NCI-H1417 (cell line): ENCODE measurements around the gene ZNRF3.
A peak's percentile ranks its signal among the peaks of the same experiment; 100 is the strongest.

Source experiments
- DNase-seq, 3 experiments: peaks; one replicate each; lab custom pipeline; 2025; lab: John Stamatoyannopoulos, UW

Gene ZNRF3

DNA sequence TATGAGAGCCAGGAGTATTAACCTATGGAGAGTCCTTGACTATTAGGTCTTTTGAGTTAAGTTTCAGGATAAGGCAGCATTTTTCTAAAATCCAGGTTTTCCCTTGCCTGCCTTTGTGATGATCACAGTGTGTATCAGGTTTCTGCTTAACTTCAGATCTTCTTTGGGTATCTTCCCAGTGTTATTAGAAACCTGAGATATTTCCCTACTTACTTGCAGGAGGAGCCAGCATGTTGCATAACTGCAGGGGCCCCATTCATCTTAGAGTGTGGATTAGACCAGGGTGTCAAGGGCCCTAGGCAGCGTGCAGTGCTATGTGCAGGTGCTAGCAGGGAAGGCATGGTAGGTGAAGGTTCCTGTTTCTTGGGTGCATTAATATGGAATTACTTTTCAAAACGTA, 69.5 kb downstream of the ZNRF3 start:
- no peak for DNase-seq

DNA sequence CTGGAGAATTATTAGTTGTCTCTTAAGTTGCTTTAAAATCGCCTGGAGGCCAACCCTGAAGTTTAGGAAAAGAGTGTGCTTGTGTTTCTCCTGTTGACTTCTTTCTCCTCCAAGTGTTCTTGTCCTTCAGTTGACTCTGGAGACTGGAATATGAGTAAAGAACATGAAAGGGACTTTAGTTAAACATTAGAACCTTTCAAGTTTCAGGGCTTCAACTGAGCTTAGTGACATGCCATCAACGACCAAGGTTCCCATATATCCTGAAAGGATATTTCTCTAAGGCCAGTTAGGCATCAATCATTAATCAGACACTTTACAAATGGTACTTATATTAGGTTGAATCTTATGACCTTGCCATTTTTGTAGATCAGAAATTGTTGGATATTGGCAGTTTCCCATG, 70.0 kb downstream of the ZNRF3 start:
- DNase-seq = no peak

DNA sequence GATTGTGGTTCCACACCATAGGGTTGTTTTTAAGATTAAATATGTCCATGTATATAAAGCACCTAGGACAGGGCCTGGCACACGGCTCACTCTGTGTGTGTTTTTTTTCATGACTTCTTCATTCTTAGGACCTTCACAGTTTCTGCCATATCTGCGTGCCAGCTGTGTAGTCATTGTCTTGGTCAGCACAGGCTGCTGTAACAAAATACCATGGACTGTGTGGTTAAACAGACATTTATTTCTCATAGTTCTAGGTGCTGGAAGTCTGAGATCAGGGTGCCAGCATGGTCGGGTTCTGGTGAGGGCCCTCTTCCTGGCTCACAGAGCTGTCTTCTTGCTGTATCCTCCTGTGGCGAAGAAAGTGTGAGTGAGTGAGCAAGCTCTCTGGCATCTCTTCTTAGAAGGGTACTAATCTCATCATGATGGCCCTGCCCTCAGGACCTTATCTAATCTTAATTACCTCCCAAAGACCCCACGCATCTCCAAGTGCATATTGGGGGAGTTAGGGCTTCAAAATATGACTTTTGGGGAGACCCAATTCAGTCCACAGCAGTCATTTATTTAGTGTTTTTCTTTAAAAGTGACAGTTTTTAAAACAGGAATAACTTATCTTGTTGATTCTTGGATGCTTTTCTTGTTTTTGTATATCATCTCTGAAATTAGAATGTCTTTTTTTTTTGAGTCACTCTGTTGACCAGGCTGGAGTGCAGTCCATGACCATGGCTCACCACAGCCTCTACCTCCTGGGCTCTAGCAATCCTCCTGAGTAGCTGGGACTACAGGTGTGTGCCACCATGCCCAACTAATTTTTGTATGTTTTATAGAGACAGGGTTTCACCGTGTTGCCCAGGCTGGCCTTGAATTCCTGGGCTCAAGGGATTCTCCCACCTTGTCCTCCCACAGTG, 70.9 kb downstream of the ZNRF3 start:
- no peak for DNase-seq

DNA sequence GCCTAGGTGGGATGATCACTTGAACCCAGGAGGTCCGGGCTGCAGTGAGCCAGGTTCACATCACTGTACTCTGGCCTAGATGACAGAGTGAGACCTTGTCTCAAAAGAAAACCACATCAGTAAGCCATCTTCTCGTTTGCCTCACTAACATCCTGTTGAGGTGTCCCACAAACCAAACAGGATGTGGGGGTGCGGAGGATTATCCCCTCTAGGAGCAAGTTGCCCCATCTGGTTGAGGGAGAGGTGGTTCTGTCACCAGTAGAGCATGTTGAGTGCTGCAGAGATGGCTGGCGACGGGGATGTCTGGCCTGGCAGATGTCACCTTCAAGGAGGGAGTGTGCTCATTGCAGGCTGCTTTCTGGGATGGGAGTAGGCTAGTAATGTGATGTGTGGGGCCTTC, 72.4 kb downstream of the ZNRF3 start:
- DNase-seq = no peak

GRCh38 chr22:28956506-28956905, 73.1 kb downstream of the ZNRF3 start:
- DNase-seq = no peak

GRCh38 chr22:28958611-28959010, 75.2 kb downstream of the ZNRF3 start:
- no peak for DNase-seq

DNA sequence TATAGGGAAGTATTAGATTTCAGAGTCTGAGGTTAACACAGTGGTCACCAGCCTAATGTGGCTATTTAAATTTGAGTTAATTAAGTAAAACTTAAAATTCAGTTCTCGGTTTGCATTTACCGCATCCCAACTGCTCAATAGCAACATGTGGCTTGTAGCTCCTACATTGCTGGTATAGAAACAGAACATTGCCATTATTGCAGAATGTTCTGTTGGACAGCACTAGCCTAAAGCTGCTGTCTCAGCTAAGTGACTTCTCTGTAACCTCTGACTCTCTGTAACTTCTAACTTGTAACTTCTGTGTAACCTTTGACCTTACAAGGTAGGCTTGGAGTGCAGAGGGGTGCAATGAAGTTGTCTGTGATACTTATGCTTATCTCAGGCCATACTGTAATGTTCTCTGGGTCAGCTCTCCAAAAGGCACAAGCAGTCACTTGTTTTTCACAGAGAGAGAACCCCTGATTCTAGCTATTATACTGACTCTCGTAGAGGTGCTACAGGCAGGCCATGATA, 78.7 kb downstream of the ZNRF3 start:
- DNase-seq = no peak

- peak in 1 of 3 experiments; percentile 41 for DNase-seq
These were observed 80.0 kb downstream of the ZNRF3 start for GRCh38 chr22:28963362-28963761.

DNA sequence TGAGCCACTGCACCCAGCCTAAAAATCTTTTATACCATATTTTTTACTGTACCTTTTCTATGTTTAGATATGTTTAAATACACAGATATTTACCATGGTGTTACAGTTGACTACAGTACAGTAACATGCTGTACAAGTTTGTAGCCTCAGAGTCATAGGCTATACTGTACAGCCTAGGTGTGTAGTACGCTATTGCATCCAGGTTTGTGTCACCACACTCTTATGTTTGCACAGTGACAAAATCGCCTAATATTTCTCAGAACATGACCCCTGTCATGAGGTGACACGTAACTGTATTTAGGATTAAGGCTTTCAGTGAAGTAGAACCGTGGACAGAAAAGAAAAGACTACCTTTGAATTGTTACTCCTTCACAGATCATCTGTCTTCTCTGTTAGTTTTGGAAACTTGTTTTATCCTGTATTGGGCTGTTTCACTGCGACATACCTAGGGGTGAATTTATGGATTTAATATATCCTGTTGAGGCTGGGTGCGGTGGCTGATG, 83.8 kb downstream of the ZNRF3 start:
- no peak for DNase-seq

GRCh38 chr22:28967969-28968368, 84.6 kb downstream of the ZNRF3 start:
- DNase-seq = no peak

- no peak for DNase-seq
These were observed 86.2 kb downstream of the ZNRF3 start for GRCh38 chr22:28969401-28970168.

DNA sequence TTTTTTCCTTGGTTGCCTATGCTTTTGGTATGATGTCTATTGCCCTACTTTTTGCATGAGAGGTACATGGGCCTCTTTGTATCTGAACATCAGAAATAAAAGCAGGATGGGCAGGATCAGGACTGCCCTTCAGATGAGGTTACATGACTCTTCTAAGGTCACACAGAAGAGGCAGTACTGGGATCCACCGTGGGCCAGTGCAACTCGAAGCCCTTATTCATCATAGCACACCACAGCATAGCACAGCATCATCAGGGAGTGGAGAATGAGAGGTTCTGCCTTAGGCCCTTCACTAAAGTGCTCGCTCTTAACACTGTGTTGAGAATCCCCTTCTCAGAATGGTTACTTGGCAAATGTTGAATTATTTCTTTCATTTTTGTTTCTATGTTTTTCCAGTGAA, 90.0 kb downstream of the ZNRF3 start:
- DNase-seq = no peak

DNA sequence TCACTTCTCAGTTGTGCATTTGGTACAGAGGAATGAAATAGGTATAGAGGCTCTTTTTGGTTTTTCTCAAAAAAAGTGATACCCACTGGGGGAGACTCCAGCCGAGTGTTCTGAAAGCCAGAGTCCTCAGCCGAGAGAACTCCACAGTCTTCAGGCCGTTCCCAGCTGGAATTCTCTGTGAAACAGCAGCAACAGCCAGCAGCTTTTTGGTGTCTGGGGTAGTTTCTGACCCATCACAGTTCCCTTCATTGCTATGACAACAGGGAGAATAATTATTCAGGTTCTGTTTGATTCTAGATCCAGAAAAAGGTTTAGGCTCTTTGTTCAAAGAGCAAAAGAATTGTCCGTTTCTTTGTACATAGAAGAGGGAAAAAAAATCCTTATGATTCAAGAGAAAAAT, 93.7 kb downstream of the ZNRF3 start:
- no peak for DNase-seq

- no peak for DNase-seq
These were observed 94.2 kb downstream of the ZNRF3 start for GRCh38 chr22:28977481-28977971.

GRCh38 chr22:28978158-28978557, 94.8 kb downstream of the ZNRF3 start:
- no peak for DNase-seq

DNA sequence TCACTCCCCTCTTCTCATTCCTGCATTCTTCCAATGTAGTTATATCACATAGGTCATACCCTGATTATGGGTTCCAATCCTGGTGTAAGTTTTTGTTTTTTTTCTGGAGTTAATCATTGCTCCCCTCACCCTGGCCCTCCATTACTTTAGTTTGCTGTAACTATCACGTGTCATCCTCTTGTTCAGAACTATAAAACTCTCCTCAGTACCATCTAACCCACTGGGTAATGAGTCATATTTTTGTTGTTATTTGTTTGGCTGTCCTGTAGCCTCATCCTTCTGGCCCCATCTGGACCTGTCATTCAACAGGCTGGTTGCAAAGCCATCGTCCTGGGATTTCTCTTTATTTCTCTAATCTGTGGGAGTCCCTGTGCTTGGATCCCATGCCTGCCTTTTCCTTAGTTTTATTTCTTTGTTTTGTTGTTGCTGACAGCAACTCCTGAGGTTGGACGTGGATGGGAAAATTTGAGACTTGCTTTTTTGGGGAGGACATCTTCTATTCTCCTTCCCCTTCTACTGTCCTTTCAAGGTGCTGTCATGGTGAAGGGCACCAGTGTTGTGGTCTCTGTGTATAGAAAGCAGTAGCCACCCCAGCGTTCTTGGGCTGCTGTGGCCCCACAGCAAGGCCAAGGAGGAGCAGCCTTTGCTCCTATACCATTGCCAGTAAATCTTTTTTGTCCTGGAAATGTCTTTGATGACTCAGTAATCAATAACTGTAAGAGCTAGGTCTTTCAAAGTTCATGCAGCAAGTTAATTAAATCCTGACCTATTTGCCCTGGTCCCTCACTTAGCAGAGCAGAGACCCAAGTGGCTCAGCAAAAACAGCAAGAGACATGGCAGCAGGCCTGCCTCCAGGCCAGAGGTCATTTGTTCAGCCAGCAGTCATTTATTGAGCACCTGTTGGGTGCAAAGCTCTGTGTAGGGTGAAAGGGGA, 95.8 kb downstream of the ZNRF3 start:
- DNase-seq = no peak

DNA sequence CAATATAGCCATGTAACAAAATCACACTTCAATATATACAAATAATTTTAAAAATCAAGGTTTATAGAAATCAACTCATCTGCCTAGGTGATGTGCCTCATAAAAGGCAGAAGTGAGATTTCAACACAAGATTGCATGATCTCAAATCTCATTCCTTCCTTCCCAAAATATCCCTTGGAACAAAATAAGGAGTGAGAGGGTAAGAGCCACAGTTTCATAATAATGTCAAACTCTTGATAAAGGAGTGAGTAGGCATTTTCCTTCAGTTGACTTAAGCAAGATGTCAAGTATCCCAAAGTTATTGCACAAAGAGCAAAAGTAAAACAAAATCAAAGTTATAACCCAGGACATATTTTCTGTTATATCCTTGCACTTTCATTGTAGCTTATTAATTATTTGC, 97.0 kb downstream of the ZNRF3 start:
- DNase-seq = no peak

- no peak for DNase-seq
These were observed 98.6 kb downstream of the ZNRF3 start for GRCh38 chr22:28981818-28982499.

- peak; percentile 1 to 7 (median 6) for DNase-seq
These were observed 99.8 kb downstream of the ZNRF3 start for GRCh38 chr22:28983190-28983589.

DNA sequence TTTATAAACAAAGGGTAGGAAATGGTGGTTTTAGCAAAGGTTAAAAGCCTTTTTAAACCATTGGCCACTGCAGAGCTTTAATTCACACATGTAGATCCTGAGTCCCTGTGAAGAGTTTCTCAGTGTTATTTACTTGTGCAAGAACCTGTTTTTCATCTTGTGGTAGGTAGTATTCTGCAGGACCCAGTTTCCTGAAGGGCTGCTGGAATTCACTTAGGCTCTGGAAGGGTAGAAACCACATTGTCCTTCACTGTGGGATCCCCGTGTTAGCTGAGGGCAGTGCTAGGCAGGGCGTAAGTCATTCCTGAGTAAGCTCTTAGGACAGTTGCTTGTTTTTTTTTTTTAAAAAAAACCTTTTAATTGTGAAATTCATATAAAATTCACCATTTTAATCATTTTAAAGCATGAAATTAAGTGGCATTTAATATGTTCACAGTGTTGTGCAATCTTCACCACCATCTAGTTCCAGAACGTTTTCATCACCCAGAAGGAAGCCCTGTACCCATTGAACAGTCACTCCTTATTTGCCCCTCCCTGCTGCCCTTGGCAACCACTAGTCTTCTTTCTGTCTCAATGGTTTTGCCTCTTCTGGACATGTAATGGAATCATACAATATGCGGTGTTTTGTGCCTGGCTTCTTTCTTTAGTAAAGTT, 100.5 kb downstream of the ZNRF3 start:
- DNase-seq = no peak
